Hepatocyte (in vitro differentiated cells): Measurements from ENCODE around the gene PRDX1.

Experiments
- CTCF ChIP-seq: fragments of 200-600 bp; sonication (generic); IDR thresholded peaks from 2 replicates; pipeline ENCODE4 v1.5.1; 2016; ENCODE audit warnings: antibody characterized with exemption, mild to moderate bottlenecking; ENCODE audit not compliant: poor library complexity
- EZH2 ChIP-seq: fragments of 200-600 bp; sonication (generic); IDR thresholded peaks from 2 replicates; pipeline ENCODE4 v1.6.1; 2016; ENCODE audit warnings: antibody characterized with exemption, mild to moderate bottlenecking, borderline replicate concordance

GRCh38 chr1:45512641-45513054 is 9.0 kb downstream of the PRDX1 start:
- peak; percentile 69 for TF ChIP-seq CTCF
- TF ChIP-seq EZH2, result no peak
